NCI-H187 treated with DMSO at 0.1 percent for 48 hours (cell line): ENCODE results near the gene CERK.
"Not testable (repeated sequence)": the region's sequence is repeated elsewhere in the genome, so short reads cannot be mapped to it uniquely, and the experiment has no call there.

Experiments
- DNase-seq: peaks from one replicate; lab custom pipeline; 2025; lab: John Stamatoyannopoulos, UW

CERK gene

DNA sequence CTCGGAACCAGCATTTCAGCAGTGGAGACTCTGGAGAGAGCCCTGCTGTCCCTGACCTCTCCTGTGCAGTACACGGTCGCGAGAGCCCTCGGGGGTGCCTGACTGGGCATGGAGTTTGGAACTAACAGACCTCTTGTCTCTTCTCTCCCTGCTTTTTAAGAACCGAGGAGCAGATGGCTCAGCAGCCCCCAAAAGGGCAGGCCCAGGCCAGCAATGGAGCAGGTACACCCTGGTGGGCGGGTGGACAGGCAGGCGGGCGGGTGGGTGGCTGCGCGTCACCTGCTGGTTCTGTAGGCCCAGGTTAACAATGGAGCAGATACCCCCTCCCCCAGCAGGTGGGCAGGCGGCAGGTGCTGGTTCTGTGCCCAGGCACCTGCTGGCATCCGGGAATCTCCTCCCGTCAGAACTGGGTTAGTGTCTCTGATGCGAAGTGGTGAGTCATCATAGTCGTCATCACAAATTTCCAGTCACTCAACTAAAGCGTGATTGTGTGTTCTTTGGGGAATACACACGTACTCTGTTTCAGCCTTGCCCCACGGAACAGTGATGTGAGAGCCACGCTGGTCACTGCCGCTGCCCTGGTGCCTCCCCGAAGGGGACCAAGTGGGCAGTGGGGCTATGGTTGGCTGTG is 76.7 kb downstream of the CERK start:
- DNase-seq, result no peak

DNA sequence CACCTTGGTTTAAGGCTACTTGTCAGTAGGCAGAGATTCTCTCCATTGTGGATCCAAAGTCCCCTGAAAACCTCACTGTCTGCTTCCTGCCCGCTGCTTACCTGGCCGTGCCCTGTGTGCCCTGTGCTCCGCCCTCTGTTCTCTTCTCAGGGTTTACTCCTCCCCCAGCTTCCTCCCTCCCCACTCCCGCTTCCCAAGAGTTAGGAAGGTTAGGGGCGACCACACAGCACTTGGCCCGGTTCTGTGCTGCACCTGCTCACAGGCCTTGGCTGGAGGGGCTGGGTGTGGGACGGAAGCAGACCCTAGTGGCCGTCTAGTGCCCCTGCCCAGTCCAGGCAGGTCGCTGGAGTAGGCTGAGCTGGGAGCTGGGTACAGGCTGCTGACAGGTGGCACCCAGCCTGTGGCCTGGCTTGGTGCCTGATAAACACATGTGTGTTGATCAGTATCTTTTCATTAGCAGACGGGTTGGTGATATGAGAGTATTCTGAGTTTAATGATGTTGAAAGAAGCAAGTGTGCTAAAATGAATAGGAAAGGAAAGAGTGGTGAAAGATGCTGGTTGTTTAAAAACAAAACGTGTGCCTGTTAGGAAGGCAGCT is 77.3 kb downstream of the CERK start:
- DNase-seq, result no peak

DNA sequence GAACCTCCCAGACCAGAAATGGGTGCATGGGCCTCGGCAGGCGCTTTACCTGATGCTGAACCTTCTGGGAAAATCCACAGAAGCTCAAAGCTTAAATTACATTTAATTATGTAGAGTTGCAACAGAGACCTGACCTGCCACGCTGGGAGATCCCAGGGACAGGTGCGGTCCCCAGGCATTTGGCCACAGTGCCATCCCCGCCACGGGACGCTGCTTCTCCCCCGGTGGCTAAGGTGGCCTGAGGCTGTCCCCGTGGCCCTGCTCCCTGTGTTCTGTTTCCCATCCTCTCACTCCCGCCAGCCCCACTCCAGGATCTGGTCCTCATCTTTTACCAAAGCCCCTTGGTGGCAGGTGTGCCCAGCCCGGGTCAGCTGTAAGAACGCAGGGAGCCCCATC is 78.3 kb downstream of the CERK start:
- DNase-seq, result no peak

DNA sequence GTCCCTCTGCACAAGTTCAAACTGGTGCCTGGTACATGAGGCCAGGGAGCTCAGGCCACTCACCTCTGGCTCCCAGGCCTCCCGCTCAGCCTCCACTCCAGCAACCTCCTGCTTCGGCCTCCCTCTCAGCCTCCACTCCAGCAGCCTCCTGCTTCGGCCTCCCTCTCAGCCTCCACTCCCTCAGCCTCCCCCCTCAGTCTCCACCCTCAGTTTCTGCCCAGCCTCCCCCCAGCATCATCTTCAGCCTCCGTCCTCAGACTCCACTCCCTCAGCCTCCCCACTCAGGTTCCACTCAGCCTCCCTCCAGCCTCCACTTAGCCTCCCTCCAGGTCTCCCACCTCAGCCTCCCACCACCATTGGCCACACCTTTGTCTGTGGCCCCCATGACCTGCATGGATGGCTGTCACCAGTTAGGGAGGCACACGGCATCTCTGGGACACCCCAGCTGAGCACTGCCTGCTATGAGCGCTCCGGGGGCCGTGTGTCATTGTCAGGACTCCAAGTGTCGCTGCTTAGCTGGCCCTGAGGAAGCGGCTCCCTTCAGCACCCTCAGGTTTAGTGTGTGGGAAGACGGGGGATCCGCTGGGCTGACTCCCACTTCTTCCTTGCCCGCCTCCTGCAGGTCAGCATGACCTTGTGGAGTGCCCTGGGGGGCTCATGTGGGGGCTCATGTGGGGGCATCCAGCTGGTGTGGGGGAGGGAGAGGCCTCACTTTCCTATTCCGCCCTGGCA is 78.8 kb downstream of the CERK start:
- DNase-seq, result no peak

DNA sequence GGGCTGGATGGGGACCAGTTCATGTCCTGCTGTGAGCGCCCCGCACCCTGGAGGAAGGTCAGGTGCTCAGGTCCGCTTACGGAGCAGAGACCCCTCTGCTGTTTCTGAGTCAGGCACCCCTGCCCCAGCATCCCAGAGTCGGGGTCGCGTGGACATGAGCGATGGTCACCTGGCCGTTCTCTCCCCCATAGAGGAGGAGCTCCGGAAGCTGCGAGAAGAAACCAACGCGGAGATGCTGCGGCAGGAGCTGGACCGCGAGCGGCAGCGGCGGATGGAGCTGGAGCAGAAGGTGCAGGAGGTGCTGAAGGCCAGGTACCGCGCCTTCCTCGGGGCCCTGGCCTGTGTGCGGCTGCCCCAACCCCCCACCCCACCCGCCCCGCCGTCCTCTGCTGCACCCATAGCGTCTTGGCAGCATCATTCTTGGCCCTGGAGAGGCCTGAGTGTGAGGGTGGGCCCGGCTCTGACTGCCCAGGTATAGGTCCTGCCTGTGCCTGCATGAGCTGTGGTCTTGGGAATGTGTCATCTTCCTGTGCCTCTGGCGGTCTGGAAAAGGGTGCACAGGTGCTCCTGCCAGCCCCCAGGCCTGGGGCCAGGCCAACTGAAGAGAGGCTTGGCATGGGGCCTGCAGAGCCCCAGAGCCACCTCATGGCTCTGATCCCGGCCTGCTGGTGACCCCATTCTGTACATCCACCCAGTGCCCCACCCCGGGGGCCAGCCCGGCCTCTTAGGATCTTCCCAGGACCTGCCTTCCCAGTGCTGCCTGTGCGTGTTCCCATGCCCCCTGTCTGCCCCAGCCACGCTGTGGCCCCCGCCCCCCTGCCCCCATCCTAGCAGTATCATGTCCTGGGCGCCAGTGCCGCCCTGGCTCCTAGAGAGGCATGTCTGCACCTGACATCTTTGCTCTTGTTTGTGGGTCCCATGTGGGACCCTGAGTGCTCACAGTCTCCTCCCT is 79.8 kb downstream of the CERK start:
- DNase-seq, result no peak

DNA sequence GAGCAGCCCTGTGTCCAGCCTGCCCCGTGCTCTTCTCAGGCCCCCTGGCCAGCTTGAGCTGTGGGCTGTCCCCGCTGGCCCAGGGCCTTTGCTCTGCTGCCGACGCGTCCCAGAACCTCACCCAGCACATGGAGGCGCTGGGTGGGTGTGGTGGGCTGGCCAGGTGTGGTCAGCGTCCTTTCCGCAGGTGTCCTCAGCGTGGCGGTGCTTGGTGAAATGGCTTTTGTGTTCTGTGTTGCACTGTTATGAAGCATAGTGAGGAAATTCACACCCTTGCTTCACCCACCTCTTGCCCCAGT is 80.4 kb downstream of the CERK start:
- DNase-seq, result no peak

DNA sequence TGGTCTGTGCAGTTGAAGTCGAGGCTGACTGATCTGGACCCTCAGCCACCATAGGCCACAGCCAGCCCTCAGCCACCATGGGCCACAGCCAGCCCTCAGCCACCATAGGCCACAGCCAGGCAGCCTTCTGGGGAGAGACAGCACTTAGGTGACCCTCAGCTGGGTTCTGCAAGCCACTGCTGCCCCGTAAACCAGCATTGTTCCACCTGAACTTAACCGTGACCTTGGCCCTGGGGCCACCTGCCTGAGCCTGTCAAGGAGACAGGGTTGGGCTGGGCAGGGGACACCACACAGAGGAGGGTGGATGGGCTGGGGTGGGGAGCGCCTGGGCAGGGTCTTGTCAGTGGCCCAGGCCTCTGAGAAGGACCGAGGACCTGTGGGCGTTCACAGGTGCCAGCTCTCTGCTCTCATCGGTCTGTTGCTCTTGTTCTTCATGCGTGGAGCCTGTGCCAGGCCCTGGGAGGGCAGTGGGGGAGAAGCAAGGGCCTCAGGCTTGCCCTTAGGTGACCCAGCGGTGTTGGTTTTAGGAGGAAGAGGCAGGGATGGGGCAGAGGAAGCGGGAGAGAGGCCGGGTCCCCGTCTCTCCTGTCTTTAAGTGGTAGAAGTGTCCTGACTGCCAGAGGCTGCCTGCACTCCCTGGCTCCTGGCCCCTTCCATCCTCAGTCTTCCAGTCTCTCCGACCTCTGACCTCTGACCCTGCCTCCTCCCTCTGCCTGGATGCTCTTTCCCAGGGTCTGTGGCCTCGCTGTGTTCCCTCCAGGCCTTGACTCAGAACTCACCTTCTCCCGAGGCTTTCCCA is 81.0 kb downstream of the CERK start:
- no peak for DNase-seq

DNA sequence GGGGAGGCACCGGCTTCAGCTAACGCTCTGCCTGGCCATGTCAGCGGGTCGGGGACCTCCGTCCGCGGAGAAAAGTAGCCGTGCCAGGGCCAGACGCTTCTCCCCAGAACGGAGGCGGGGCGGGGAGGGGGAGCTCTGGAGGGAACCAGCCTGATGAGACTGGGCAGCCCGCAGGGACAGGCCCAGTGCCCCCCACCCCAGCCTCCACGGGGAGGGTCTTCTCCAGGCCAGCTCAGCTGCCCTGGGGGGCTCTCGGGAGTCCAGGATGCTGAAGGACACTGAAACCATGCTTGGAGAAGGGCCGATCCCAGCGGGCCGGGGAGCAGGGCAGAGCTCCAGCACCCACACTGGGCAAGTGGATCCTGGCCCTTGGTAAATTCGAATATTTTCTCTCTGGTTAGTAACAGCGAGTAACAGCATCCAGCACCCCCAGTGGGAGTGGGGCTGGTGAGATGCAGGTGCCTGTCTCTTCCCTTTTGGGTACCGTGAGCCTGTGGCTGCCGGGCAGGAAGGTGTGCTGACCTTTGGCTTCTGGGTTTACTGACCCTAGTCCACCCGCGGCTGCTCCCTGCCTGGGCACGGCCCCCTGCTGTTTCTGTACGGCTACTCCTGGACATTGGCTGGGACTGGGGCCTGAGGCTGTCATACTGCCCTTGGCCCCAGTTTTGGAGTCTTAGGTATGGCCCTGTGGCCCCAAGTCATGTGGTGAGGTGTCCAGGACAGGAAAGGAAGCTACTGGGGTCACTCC is 82.0 kb downstream of the CERK start:
- DNase-seq, result no peak

DNA sequence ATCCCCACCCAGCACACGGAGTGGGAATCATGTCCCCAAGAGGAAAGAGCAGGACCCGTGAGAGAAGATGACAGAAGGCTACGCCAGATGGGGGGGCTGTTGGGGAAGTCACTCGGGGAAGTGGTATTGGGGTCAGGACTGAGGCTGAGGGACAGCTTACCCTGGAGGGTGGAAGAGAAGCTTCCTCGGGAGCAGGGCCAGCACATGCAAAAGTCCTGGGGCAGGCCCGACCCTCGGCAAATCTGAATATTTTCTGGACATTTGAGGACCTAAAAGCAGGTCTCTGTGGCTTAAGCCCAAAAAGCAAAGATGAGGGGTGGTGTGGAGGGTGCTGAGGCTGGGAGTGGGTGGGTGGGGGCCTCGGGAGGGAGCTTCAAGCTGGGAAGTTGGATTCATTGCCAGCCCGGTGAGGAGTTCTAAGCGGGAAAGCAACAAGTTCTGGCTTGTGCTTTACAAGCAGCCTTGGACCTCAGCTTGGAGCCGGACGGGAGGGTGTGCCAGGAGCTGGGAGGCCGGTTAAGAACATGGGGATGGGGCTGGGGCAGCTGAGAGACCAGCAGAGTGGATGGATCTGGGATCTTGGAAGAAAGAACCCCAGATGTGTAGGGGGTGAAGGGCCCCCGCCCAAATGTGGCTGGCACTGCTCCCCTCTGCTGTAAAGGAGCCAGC is 83.0 kb downstream of the CERK start:
- no peak for DNase-seq

DNA sequence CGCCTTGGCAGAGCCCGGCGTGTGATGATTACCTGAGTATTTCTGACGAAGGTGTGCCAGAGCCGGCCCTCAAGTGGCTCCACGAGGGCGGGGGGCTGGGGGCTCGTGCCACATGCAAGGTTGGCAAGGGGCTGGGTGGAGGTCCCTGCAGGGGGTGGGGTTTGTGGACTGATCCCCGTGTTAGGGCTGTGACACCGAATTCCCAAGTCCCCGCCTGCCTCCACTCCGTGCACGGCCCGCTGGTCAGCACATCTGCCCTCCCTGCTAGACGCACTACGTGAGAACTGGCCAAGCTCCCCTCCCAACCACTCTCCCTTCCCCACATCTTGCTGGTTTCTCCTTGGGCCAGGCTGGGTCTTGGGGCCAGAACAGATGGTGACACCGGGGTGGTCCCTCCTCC is 83.6 kb downstream of the CERK start:
- DNase-seq, result no peak

DNA sequence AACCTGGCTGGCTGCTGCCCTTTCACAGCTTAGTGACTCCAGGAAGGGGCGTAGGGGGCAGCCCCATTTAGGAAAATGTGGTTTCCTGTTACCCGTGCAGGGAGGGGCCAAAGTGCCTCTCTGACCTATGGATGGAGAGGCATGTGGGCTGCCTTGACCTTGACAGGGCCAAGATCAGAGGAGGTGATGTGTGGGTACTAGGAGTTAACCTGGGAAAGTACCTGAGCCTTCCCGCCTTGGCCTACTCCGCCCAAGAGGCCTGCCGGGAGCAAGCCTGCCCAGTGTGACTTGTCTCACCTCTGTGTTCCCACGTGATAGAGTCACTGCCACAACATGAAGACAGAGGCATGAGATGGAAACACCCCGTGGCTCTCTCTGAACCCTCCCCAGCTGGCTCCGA is 84.5 kb downstream of the CERK start:
- DNase-seq, result no peak

DNA sequence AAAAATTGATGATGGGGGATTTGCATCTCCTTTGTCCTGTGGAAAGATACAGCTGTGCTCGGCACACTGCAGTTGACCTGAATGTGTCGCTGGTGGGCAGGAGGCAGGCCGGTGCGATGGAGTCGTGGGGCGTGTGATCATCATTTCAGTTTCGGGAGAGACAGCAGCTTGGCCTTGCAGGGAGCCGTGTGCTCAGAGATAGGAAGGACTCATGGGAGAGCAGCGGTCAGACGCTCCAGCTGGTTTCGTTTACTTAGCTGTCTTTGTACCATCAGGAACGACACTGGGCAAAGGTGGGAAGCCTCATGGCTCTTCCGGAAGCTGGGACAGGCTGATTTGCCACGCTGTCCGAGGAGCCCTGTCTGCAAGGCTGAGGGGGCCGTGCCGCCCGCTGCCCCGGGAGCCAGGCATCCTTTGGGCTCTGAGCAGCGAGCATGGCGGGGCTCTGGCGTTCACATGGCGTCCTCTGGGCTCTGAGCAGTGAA is 85.2 kb downstream of the CERK start:
- DNase-seq, result no peak

DNA sequence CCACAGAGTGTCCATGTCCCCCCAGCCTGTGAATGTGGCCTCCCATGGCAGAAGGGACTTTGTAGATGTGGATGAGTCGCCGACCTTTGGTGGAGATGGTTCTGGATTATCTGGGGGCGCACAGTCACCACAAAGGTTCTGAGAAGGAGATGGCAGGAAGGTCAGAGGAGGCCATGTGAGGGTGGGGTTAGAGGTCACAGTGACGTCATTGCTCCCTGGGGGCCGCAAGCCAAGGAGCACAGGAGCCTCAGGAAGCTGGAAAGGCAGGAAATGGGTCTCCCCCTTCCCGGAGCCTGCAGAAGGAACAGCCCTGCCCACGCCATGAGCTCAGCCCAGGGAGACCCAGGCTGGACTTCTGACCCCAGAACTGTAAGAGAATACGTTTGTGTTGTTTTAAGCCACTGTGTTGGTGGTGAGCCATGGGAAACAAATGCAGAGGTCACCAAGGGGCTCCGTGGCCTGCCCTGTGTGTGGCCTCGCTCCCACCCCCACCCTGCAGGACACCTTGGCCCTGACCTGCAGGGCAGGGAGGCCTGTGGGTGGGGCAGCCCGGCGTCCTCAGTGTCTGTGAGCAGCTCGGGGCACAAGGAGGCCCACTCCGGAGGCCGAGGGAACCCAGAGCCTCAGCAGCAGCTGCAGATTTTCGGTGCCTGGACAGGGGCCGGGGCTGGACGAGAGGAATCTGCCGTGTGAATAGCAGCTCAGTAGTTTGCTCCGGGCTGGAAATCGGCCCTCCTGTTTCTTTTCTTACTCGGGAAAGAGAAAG is 85.8 kb downstream of the CERK start:
- no peak for DNase-seq

DNA sequence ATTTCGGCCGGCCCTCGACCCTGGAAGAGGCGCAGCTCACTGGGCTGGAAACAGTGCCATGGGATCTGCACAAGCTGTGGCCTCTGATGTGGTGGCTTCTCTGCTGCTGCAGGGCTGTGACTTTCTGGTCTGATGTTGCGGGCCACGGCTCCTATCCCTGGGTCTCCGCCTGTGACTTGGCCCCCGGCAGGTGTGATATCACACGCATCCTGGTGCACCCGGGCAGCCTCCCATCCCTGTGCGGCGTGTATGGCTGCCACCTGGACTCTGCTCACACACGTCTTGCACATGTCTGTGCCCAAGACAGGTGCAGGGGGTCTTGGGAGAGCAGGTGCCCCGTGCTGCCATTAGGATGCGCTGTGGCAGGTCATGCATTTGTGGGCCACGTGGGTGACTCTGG is 86.7 kb downstream of the CERK start:
- no peak for DNase-seq

DNA sequence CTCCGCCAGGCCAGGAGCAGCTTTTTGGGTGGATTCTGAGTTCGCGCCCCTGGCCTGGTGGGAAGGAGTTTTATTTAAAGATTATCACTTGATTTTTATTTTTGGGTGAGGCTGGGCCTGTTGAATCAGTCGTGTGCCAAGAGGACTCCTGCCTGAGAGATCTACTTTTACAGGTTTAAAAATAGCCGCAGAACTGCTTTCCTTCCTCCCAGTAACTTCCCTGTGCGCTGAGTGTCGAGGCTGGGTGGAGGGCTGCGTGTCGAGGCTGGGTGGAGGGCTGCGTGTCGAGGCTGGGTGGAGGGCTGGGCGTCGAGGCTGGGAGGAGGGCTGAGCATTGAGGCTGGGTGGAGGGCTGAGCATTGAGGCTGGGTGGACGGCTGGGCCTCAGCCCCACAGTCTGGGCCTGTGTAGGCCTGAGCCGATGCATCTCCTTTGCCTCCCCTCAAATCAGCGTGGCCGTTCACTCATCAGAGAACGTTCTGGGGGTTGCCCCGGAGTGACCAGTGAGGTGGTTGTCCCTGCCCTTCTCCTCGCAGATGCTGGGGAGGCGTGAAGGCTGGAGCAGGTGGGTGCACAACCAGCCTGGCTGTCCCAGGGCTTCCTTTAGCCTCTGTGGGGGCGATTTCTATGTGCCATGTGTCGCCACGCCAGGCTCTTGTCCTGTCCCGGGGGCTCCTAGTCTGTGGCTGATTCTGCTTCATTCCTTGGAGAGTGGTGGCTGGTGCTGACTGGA is 87.8 kb downstream of the CERK start:
- DNase-seq, result no peak

DNA sequence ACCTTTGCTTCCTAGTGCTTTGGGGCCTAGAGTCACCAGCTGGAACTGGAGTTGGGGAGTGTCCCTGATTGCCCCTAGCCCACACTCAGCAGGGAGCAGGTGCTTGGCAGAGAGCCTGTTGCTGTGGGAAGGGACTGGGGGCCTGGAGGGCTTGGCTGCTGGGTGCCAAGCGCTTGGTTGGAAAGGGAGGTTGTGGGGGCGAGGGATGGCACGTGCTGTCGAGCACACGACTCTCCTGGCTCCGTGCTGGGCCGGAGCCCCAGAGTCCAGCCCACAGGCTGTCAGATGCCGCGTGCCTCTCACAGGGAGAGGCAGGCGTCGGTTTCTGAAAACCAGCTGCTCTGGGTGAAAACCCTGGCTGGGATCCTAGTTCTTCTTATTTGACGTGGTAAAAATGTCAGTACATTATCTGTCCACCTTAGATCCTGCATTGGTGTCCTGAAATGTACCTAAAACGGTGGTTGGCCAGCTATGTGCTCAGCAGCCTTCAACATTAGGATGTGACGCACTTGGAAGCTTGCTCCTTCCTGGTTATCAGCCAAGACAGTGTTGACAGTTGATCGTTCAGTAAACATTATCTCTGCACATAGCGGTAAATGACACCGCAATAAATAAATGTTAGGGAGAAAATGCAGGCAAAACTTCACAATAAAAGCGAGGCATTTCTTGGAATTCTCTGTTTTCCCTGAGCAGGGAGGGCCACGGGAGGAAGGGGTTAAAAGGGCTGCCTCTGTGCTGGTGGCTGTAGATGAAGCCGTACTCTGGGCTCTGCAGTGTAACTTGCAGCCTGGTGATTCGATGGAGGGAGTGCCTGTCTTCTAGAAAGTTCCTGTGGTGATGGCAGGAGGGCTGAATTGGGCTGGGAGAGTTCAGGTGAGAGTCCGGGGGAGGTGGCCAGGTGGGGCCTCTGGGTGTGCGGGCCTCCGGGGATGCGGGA is 88.6 kb downstream of the CERK start:
- no peak for DNase-seq

DNA sequence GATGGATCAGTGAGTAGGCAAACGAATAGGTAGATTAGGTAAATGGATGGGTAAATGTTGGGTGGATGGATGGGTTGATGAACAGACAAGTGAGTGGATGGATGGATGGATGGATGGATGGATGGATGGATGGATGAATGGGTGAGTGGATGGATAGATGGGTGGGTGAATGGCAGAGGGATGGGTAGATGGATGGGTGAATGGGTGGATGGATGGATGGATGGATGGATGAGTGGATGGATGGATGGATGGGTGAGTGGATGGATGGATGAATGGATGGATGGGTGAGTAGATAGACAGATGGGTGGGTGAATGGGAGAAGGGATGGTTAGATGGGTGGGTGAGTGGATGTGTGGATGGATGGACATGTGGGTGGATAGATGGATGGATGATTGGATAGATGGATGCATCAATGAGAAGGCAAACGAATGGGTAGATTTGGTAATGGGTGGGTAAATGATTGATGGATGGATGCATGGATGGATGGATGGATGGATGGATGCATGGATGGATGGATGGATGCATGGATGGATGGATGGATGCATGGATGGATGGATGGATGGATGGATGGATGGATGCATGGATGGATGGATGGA is 89.7 kb downstream of the CERK start:
- not testable (repeated sequence) for DNase-seq
